Nephron progenitor cell (in vitro differentiated cells): ENCODE data around the gene GRAP2.
A peak's percentile ranks its signal among the peaks of the same experiment; 100 is the strongest.

Source experiments
- DNase-seq: peaks from one replicate; pipeline ENCODE4 v3.0.0; 2021
- H3K27ac Mint-ChIP-seq: 2 replicates; pipeline ENCODE4 v1.8.0; 2021; ENCODE audit warnings: mild to moderate bottlenecking, moderate library complexity, mixed read lengths
- H3K27me3 Mint-ChIP-seq: 2 replicates; pipeline ENCODE4 v1.8.0; 2021; ENCODE audit warnings: mild to moderate bottlenecking, low read depth, mixed read lengths; ENCODE audit not compliant: poor library complexity
- H3K36me3 Mint-ChIP-seq: 2 replicates; pipeline ENCODE4 v1.8.0; 2021; ENCODE audit warnings: low read depth, mixed read lengths
- H3K4me1 Mint-ChIP-seq: 2 replicates; pipeline ENCODE4 v1.8.0; 2021; ENCODE audit warnings: mixed read lengths
- H3K4me3 Mint-ChIP-seq: 2 replicates; pipeline ENCODE4 v1.8.0; 2021; ENCODE audit warnings: mild to moderate bottlenecking, moderate library complexity, mixed read lengths
- H3K9me3 Mint-ChIP-seq: 2 replicates; pipeline ENCODE4 v1.8.0; 2021; ENCODE audit warnings: mild to moderate bottlenecking, moderate library complexity, mixed read lengths
- CTCF ChIP-seq: fragments of 200-600 bp; sonication (generic); IDR thresholded peaks from 2 replicates; pipeline ENCODE4 v1.5.0; 2021; ENCODE audit warnings: antibody characterized with exemption

Gene GRAP2

GRCh38 chr22:39995393-39996252 lies 94.7 kb downstream of the GRAP2 start:
- H3K27ac Mint-ChIP-seq = no peak overlapping the region
- DNase-seq = no peak
- H3K36me3 Mint-ChIP-seq = no peaks in the 10 kb centered on the region
- peaks cover 67% of the 10 kb centered on the region for H3K4me1 Mint-ChIP-seq
- TF ChIP-seq CTCF = no peak
- peaks cover 51% of the 10 kb centered on the region for H3K27me3 Mint-ChIP-seq
- no peak overlapping the region for H3K4me3 Mint-ChIP-seq
- H3K9me3 Mint-ChIP-seq = no peaks in the 10 kb centered on the region

GRCh38 chr22:39996732-39997131 lies 95.8 kb downstream of the GRAP2 start:
- no peak for DNase-seq
- Mint-ChIP-seq H3K27me3 (peaks cover 45% of the 10 kb centered on the region), H3K36me3 (no peaks in the 10 kb centered on the region), H3K4me1 (peaks cover 72% of the 10 kb centered on the region), H3K27ac (no peak overlapping the region), H3K9me3 (no peaks in the 10 kb centered on the region), H3K4me3 (peak overlapping the region; percentile 49)
- no peak for TF ChIP-seq CTCF

GRCh38 chr22:39997421-39997820 lies 96.5 kb downstream of the GRAP2 start:
- Mint-ChIP-seq H3K9me3 (no peaks in the 10 kb centered on the region), H3K27me3 (peaks cover 42% of the 10 kb centered on the region), H3K4me1 (peaks cover 79% of the 10 kb centered on the region), H3K27ac (no peak overlapping the region), H3K4me3 (peak overlapping the region; percentile 33), H3K36me3 (no peaks in the 10 kb centered on the region)
- no peak for DNase-seq
- TF ChIP-seq CTCF = no peak

DNA sequence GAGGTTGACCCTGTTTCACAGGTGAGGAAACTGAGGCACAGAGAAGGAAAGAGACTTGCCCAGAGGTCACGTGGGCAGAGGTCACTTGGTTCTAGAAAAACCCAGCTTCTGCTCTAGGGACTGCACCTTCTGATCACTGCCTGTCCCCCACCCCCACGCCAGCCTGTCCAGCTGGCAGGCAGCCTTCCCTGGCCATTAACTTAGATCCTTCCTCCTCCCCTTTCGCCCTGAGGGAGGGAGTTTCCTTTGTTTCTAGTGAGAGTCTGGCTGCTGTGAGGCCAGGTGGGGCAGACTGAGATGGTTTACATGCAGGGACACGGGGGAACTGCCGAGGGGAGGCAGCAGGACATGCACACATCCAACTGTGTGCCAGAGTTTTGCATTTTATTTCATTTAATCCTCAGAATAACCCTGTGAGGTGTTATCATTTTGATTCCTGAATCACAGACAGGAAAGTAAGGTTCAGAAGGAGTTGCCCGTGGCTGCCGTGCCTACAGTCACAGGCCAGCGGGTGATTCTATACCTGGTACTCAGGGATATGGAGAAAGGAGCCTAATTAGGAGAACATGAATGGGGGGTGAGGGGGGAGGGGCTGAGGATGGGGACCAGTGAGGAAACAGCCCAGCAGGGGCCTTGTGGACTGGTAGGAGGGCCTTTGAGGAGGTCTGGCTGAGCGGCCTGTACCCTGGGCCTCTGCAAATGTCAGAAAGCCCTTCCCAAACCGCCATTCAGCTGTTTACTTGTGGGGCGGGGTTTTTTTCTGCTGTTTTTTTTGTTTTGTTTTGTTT lies 97.2 kb downstream of the GRAP2 start:
- peak overlapping the region; percentile 46 for H3K4me3 Mint-ChIP-seq
- H3K27me3 Mint-ChIP-seq = peaks cover 41% of the 10 kb centered on the region
- H3K9me3 Mint-ChIP-seq = no peaks in the 10 kb centered on the region
- TF ChIP-seq CTCF = no peak
- peak overlapping the region; percentile 99 for H3K27ac Mint-ChIP-seq
- peak; percentile 44 for DNase-seq
- no peaks in the 10 kb centered on the region for H3K36me3 Mint-ChIP-seq
- peaks cover 85% of the 10 kb centered on the region for H3K4me1 Mint-ChIP-seq

- Mint-ChIP-seq H3K36me3 (no peaks in the 10 kb centered on the region), H3K27ac (peak overlapping the region; percentile 70), H3K27me3 (peaks cover 30% of the 10 kb centered on the region), H3K4me3 (peak overlapping the region; percentile 11), H3K9me3 (no peaks in the 10 kb centered on the region), H3K4me1 (peaks cover 84% of the 10 kb centered on the region)
- DNase-seq = peak; percentile 38
- TF ChIP-seq CTCF = no peak
These were observed 98.4 kb downstream of the GRAP2 start for GRCh38 chr22:39999144-39999757.
